ENCODE results near the gene TMEM201. TPM values are rescaled to one million over a fixed set of nuclear protein-coding genes. Genes with fewer than 3 reads are reported as not detected.

Gene TMEM201
- polyA plus RNA-seq, 1 of the 3 experiments (the other 2 are of a cell fraction) = 8.2 TPM

- H3F3A ChIP-seq (replicated peaks; ENCODE audit: insufficient read depth) = no peaks in the 10 kb centered on the region
- no peak overlapping the region for H2AFZ ChIP-seq (ENCODE audit: low read depth)
- no peak for DNase-seq
- POLR2A ChIA-PET = no interaction called here
- peaks cover 0 to 44% of the 10 kb centered on the region in 2 experiments; a peak in 2 of 4 replicates for H3K4me1 ChIP-seq (ENCODE audit: control insufficient read depth in 1 of 2, insufficient read depth in 2 of 2, low read depth in 1 of 2, low read length in 1 of 2)
- no peaks in the 10 kb centered on the region for H3K9me3 ChIP-seq
- TF ChIP-seq FOSL2 (IDR thresholded peaks at IDR 0.05; ENCODE audit: borderline replicate concordance, low read depth) (no peak), RCOR1 (IDR thresholded peaks at IDR 0.05; ENCODE audit: low read length) (no peak), JUND (IDR thresholded peaks at IDR 0.05) (no peak), ELF1 (IDR thresholded peaks at IDR 0.05) (no peak), RAD21 (IDR thresholded peaks at IDR 0.05; ENCODE audit: low read length) (no peak), RXRA (IDR thresholded peaks at IDR 0.05; ENCODE audit: borderline replicate concordance, low read depth) (no peak), NRF1 (IDR thresholded peaks at IDR 0.05; ENCODE audit: low read depth, low read length) (no peak), FOXM1 (IDR thresholded peaks at IDR 0.05; ENCODE audit: low read depth) (no peak), MEF2A (IDR thresholded peaks at IDR 0.05; ENCODE audit: borderline replicate concordance, low read depth) (no peak), PBX3 (IDR thresholded peaks at IDR 0.05) (no peak), GABPA (IDR thresholded peaks at IDR 0.05; ENCODE audit: low read depth) (no peak), EP300 (IDR thresholded peaks at IDR 0.05; ENCODE audit: borderline replicate concordance in 1 of 2, low read depth in 1 of 2, low read length in 1 of 2) (no peak)
- TF ChIP-seq, protein P1, sequence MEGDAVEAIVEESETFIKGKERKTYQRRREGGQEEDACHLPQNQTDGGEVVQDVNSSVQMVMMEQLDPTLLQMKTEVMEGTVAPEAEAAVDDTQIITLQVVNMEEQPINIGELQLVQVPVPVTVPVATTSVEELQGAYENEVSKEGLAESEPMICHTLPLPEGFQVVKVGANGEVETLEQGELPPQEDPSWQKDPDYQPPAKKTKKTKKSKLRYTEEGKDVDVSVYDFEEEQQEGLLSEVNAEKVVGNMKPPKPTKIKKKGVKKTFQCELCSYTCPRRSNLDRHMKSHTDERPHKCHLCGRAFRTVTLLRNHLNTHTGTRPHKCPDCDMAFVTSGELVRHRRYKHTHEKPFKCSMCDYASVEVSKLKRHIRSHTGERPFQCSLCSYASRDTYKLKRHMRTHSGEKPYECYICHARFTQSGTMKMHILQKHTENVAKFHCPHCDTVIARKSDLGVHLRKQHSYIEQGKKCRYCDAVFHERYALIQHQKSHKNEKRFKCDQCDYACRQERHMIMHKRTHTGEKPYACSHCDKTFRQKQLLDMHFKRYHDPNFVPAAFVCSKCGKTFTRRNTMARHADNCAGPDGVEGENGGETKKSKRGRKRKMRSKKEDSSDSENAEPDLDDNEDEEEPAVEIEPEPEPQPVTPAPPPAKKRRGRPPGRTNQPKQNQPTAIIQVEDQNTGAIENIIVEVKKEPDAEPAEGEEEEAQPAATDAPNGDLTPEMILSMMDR (IDR thresholded peaks at IDR 0.05) = no peak
- TF ChIP-seq, protein P2, sequence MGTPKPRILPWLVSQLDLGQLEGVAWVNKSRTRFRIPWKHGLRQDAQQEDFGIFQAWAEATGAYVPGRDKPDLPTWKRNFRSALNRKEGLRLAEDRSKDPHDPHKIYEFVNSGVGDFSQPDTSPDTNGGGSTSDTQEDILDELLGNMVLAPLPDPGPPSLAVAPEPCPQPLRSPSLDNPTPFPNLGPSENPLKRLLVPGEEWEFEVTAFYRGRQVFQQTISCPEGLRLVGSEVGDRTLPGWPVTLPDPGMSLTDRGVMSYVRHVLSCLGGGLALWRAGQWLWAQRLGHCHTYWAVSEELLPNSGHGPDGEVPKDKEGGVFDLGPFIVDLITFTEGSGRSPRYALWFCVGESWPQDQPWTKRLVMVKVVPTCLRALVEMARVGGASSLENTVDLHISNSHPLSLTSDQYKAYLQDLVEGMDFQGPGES (IDR thresholded peaks at IDR 0.05; ENCODE audit: low read depth, low read length) = no peak
- 96% methylated on average over 10 of the region's 10 CpGs for WGBS (ENCODE audit: low lambda C conversion rate)
- CTCF ChIA-PET = no interaction called here
- H3K27ac ChIP-seq (ENCODE audit: low read depth in 2 of 2, low read length in 1 of 2) = no peak overlapping the region
- H3K36me3 ChIP-seq (replicated peaks in 1 of 2; ENCODE audit: control insufficient read depth in 1 of 2, insufficient read depth in 2 of 2, low read length in 1 of 2) = peaks cover 0 to 50% of the 10 kb centered on the region in 2 experiments
- H3K9me2 ChIP-seq = no peaks in the 10 kb centered on the region
- no peaks in the 10 kb centered on the region for H3K27me3 ChIP-seq (ENCODE audit: insufficient read depth)
- H4K20me1 ChIP-seq (ENCODE audit: insufficient read depth) = no peaks in the 10 kb centered on the region
- H3K79me2 ChIP-seq (ENCODE audit: insufficient read depth) = peaks cover 9% of the 10 kb centered on the region; the same call in 1 of the 2 replicates
- H3K9ac ChIP-seq = no peak overlapping the region
- H3K4me2 ChIP-seq = no peak overlapping the region
- H3K4me3 ChIP-seq (ENCODE audit: low read depth in 2 of 2, low read length in 1 of 2) = no peak overlapping the region
These were observed 11.0 kb downstream of the TMEM201 start for GRCh38 chr1:9599741-9600140.

Data from SK-N-SH (cell line).